ENCODE results near the gene EYA3.

The EYA3 gene

GRCh38 chr1:27974417-27974781 lies 114.0 kb downstream of the EYA3 start:
- intact Hi-C loops (cut with DNase I), result no loop called here
- no peak for DNase-seq

- DNase-seq, result no peak
- intact Hi-C loops (cut with DNase I), result no loop called here
These were observed 114.5 kb downstream of the EYA3 start for GRCh38 chr1:27973771-27974416.

- no peak for DNase-seq
- intact Hi-C loops (cut with DNase I), result no loop called here
These were observed 116.3 kb downstream of the EYA3 start for GRCh38 chr1:27972141-27972540.

- intact Hi-C loops (cut with DNase I), result no loop called here
- DNase-seq, result no peak
These were observed 116.7 kb downstream of the EYA3 start for GRCh38 chr1:27971674-27972073.

GRCh38 chr1:27970401-27970800 lies 118.0 kb downstream of the EYA3 start:
- intact Hi-C loops (cut with DNase I), result no loop called here
- peak in 2 of 10 donors; percentile 48 to 50 for DNase-seq

GRCh38 chr1:27968692-27969091 lies 119.7 kb downstream of the EYA3 start:
- intact Hi-C loops (cut with DNase I), result no loop called here
- DNase-seq, result no peak

GRCh38 chr1:27967884-27968466 lies 120.4 kb downstream of the EYA3 start:
- DNase-seq, result no peak
- intact Hi-C loops (cut with DNase I), result no loop called here

GRCh38 chr1:27967106-27967883 lies 121.1 kb downstream of the EYA3 start:
- intact Hi-C loops (cut with DNase I), result no loop called here
- peak in 1 of 10 donors; percentile 79 for DNase-seq

GRCh38 chr1:27966402-27967105 lies 121.9 kb downstream of the EYA3 start:
- intact Hi-C loops (cut with DNase I), result no loop called here
- DNase-seq, result peak in 1 of 10 donors; percentile 49

GRCh38 chr1:27963393-27963792 lies 125.0 kb downstream of the EYA3 start:
- intact Hi-C loops (cut with DNase I), result no loop called here
- DNase-seq, result peak in 1 of 10 donors; percentile 77

- intact Hi-C loops (cut with DNase I), result no loop called here
- no peak for DNase-seq
These were observed 126.7 kb downstream of the EYA3 start for GRCh38 chr1:27961646-27962221.

- peak in 2 of 10 donors; percentile 34 to 78 for DNase-seq
- intact Hi-C loops (cut with DNase I), result no loop called here
These were observed 127.4 kb downstream of the EYA3 start for GRCh38 chr1:27960762-27961645.

- intact Hi-C loops (cut with DNase I), result no loop called here
- DNase-seq, result peak; percentile 44 to 94 (median 64)
These were observed 128.4 kb downstream of the EYA3 start, which contains the start of gene XKR8 for GRCh38 chr1:27959792-27960603. TSS of gene XKR8 (plus strand) at chr1:27959973. CDS start at chr1:27960070, 97 bp downstream.

- DNase-seq, result peak in 1 of 10 donors; percentile 87
- intact Hi-C loops (cut with DNase I), result no loop called here
These were observed 129.9 kb downstream of the EYA3 start for GRCh38 chr1:27958513-27958912.

- DNase-seq, result peak in 1 of 10 donors; percentile 52
- intact Hi-C loops (cut with DNase I), result no loop called here
These were observed 130.8 kb downstream of the EYA3 start for GRCh38 chr1:27957655-27958054.

- intact Hi-C loops (cut with DNase I), result no loop called here
- peak in 1 of 10 donors; percentile 27 for DNase-seq
These were observed 131.6 kb downstream of the EYA3 start for GRCh38 chr1:27956761-27957160.

GRCh38 chr1:27955076-27955475 lies 133.3 kb downstream of the EYA3 start:
- intact Hi-C loops (cut with DNase I), result no loop called here
- DNase-seq, result peak in 1 of 10 donors; percentile 11

GRCh38 chr1:27954186-27954585 lies 134.2 kb downstream of the EYA3 start:
- intact Hi-C loops (cut with DNase I), result no loop called here
- peak in 1 of 10 donors; percentile 67 for DNase-seq

GRCh38 chr1:27952147-27952546 lies 136.3 kb downstream of the EYA3 start:
- intact Hi-C loops (cut with DNase I), result no loop called here
- DNase-seq, result peak in 1 of 10 donors; percentile 12

Data from posterior cingulate gyrus (tissue), 11 donors.